Parathyroid adenoma (tissue), 2 donors: ENCODE data around the gene FIGNL1.
A peak's percentile ranks its signal among the peaks of the same experiment; 100 is the strongest.

ENCODE experiments used
- H2AFZ ChIP-seq: fragments of 300-600 bp; sonication (generic); one replicate; pipeline ENCODE4 v1.7.0; 2017; ENCODE audit warnings: antibody characterized with exemption, mild to moderate bottlenecking
- H3K27ac ChIP-seq: fragments of 300-600 bp; sonication (generic); one replicate; pipeline ENCODE4 v1.7.0; 2017
- H3K27me3 ChIP-seq: fragments of 300-600 bp; sonication (generic); one replicate; pipeline ENCODE4 v1.7.0; 2017; ENCODE audit warnings: low read length; ENCODE audit not compliant: control insufficient read depth, insufficient read depth
- H3K36me3 ChIP-seq: fragments of 300-600 bp; sonication (generic); one replicate; pipeline ENCODE4 v1.7.0; 2017; ENCODE audit warnings: low read length; ENCODE audit not compliant: control insufficient read depth, insufficient read depth
- H3K4me1 ChIP-seq: fragments of 300-600 bp; sonication (generic); one replicate; pipeline ENCODE4 v1.7.0; 2017; ENCODE audit warnings: control low read depth
- H3K4me2 ChIP-seq: fragments of 300-600 bp; sonication (generic); one replicate; pipeline ENCODE4 v1.7.0; 2017; ENCODE audit warnings: low read length
- H3K4me3 ChIP-seq: fragments of 300-600 bp; sonication (generic); one replicate; pipeline ENCODE4 v1.7.0; 2017; ENCODE audit warnings: low read depth, low read length
- H3K79me2 ChIP-seq: fragments of 300-600 bp; sonication (generic); one replicate; pipeline ENCODE4 v1.7.0; 2017; ENCODE audit warnings: control low read depth
- H3K9ac ChIP-seq: fragments of 300-600 bp; sonication (generic); one replicate; pipeline ENCODE4 v1.7.0; 2017; ENCODE audit warnings: mild to moderate bottlenecking
- H3K9me3 ChIP-seq: fragments of 300-600 bp; sonication (generic); one replicate; pipeline ENCODE4 v1.7.0; 2017; ENCODE audit warnings: low read length; ENCODE audit not compliant: control insufficient read depth
- CTCF ChIP-seq: fragments of 300-600 bp; sonication (generic); IDR thresholded peaks from one replicate; pipeline ENCODE4 v1.7.0; 2017; ENCODE audit warnings: antibody characterized with exemption, mild to moderate bottlenecking
- donor health status: primary hyperparathyroidism.

FIGNL1 gene

DNA sequence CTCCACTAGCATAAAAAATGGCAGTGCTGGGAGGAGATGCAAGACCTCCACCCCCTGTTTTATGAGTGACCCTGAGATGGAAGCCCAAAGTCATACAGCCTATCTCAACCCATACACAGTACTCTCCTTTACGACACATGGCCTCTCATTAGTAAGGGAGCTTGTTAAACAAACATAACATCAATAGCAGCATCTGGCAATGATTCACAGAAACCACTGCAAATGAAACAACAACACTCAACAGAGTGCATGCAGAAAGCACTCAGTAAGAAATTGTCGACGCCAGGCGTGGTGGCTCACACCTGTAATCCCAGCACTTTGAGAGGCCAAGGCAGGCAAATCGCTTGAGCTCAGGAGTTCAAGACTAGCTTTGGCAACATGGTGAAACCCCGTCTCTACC lies 27.5 kb upstream of the FIGNL1 start:
- H3K4me2 ChIP-seq = no peak overlapping the region
- no peak for TF ChIP-seq CTCF

DNA sequence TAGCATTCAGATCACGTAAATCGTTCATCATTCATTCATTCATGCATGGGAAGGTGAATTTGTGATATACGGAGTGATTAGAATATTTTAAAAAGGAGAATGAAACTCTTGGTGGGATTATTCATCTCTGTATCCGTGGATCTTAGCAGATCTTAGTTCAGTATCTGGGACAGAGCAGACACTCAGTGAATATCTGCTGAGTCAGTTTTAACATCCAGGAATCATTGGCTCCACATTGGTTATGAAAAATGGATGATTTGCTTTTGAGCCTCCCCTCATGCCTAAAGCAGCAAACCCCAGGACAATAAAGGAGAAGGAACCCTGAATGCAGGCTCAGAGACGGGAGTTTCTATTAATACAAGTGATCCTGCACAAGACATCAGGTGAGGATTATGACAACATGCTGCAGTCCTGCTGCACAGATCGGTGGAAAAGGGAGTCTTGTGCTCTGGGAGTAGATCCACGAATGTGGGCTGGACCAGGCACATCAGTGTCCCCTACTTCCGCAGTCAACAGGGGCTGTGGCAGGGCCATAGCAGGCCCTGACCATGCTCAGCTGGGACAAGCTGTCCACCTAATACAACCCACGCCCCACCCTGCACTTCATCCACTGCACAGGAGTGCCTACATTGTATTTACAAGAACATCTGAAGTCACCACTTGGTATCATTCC lies 26.9 kb upstream of the FIGNL1 start:
- H3K9ac ChIP-seq = no peak overlapping the region
- no peaks in the 10 kb centered on the region for H3K27me3 ChIP-seq
- peaks cover 42% of the 10 kb centered on the region for H3K4me1 ChIP-seq
- no peak overlapping the region for H3K27ac ChIP-seq
- H3K79me2 ChIP-seq = no peaks in the 10 kb centered on the region
- H3K36me3 ChIP-seq = no peaks in the 10 kb centered on the region
- H3K4me2 ChIP-seq = no peak overlapping the region
- no peak overlapping the region for H2AFZ ChIP-seq
- no peak overlapping the region for H3K4me3 ChIP-seq
- H3K9me3 ChIP-seq = no peaks in the 10 kb centered on the region
- TF ChIP-seq CTCF = no peak

More for the DNA sequence above, 27.5 kb upstream of the FIGNL1 start:
- H2AFZ ChIP-seq = no peak overlapping the region
- H3K79me2 ChIP-seq = no peaks in the 10 kb centered on the region
- no peak overlapping the region for H3K4me3 ChIP-seq
- no peak overlapping the region for H3K27ac ChIP-seq
- no peak overlapping the region for H3K9ac ChIP-seq
- H3K9me3 ChIP-seq = no peaks in the 10 kb centered on the region
- H3K4me1 ChIP-seq = peaks cover 42% of the 10 kb centered on the region
- no peaks in the 10 kb centered on the region for H3K27me3 ChIP-seq
- H3K36me3 ChIP-seq = no peaks in the 10 kb centered on the region

DNA sequence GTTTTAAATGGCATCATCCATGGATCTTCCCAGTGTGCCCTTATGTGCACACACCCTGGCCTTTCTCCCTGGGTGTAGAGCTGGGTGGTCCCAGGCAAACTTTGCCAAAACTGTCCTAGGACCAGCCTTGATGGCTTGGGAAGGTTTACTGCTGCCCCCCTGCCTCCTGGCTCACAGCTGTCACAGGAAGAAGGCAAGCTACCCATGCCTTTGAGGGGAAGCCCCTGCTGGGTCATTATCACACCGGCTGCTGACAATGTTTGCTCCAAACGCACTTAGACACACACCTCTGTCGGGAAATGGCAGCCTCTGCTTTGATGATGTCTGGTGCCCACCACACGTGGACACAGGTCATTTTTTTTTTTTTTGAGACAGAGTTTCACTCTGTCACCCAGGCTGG lies 25.2 kb upstream of the FIGNL1 start:
- Histone ChIP-seq H2AFZ (peak overlapping the region; percentile 44), H3K36me3 (no peaks in the 10 kb centered on the region), H3K27me3 (no peaks in the 10 kb centered on the region), H3K27ac (peak overlapping the region; percentile 85), H3K4me2 (no peak overlapping the region), H3K79me2 (no peaks in the 10 kb centered on the region), H3K9ac (no peak overlapping the region), H3K4me1 (peaks cover 36% of the 10 kb centered on the region), H3K4me3 (no peak overlapping the region), H3K9me3 (no peaks in the 10 kb centered on the region)
- no peak for TF ChIP-seq CTCF

DNA sequence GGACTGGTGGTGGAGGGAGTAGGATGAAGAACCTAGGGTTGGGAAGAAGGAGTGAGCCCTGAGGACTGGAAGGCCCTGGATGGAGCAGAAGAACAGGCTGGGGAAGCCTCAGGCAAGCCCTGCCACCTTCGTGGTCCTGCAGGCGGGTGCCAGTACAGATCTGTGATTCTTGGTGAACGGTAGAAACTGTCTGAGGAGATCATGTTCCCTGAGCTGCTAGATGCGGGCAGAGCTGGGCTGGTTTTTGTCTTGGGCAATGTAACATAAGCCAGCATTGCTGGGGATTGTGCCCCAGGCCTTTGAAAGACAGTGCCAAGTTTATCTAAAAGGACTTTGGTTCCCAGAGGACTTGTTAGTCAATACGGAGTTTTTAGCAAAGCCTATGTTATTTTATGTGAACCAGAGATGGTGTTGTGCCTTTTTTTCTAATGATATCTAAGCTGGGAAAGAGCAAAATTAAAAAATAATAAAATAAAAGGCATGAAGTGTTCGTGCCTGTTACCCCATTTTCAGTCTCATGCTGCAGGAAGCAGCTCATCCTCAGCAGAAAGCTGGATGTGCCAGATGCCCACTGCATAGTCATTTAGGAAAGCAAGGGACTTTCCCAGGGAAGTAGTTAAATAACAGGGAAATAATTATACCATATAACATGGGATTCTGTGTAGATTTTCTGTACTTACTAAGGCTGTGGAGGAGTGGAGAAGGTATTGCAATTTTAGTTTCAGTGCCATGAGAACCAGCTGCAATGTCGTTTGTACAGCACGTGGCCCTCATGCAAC lies 24.4 kb upstream of the FIGNL1 start:
- Histone ChIP-seq H3K4me1 (peaks cover 28% of the 10 kb centered on the region), H3K27ac (peak overlapping the region; percentile 85), H3K36me3 (no peaks in the 10 kb centered on the region), H3K9me3 (no peaks in the 10 kb centered on the region), H2AFZ (peak overlapping the region; percentile 48), H3K79me2 (no peaks in the 10 kb centered on the region), H3K4me3 (no peak overlapping the region), H3K9ac (no peak overlapping the region), H3K27me3 (no peaks in the 10 kb centered on the region), H3K4me2 (no peak overlapping the region)
- TF ChIP-seq CTCF = peak; percentile 21
